HS-27A (cell line): ENCODE data around the gene NUP50.

Experiments
- DNase-seq: peaks from one replicate; pipeline ENCODE4 v3.0.0-alpha.2; 2012; ENCODE audit warnings: low read depth, missing footprints

Gene NUP50

DNA sequence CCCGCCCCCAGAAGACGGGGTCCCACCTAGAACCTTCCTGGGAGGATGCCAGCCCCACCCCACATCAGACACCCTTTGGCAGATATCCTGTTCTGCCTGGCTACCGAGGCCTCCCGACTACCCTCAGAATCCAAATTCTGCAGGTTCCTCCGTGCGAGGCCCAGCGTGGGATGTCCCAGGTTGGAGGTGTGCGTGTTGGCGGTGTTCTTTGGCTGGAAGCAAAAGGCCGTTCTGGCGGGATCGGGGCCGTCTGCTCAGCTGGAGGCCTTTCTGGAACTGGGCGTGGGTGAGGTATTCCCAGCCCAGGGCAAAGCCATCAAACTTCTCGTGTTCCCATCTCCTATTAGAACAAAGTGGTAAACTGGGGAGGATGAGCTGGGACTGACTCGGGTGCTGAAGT lies 32.6 kb downstream of the NUP50 start:
- DNase-seq = no peak

GRCh38 chr22:45196926-45197605 lies 33.3 kb downstream of the NUP50 start:
- no peak for DNase-seq

DNA sequence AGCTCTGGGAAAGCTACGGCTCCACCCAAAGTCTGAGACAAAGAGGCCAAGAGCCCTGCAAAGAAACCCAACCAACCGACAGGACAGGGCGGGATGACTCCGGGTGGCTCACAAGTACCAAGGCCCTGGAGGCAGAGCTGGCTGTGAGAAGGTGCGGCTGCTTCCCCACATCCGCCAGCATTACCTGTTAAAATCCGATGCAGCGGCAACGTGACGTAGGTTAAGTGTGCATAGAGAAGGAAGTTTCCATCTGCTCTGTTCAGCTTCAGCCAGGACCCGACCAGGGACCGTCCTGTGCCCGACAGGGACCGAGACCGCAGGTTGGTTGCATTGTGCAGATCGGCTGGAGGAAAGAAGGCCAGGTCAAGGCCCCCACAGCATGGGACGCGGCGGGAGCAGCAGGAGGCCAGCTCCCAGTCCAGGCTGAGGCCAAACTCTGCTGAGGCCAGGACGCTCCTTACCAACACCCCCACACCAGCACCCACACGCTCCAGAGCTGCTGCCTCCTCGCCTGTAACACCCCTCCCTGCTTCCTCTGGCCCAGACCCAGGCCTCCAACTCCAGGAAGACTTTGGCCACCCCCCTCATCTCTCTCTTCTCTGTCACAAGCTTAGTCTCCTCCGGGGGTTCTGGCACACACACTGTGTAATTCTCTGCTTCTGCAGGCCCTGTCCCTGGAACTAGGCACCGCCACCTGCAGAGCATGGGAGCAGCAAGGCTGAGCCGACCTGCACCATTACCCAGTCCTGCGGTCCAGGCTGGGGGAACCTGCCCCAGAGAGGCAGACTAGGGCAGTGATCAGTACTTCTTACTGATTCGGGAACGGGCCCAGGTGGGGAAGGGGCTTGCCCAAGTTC lies 34.1 kb downstream of the NUP50 start:
- DNase-seq = no peak

- no peak for DNase-seq
Observed at GRCh38 chr22:45198463-45198795, 34.7 kb downstream of the NUP50 start.

DNA sequence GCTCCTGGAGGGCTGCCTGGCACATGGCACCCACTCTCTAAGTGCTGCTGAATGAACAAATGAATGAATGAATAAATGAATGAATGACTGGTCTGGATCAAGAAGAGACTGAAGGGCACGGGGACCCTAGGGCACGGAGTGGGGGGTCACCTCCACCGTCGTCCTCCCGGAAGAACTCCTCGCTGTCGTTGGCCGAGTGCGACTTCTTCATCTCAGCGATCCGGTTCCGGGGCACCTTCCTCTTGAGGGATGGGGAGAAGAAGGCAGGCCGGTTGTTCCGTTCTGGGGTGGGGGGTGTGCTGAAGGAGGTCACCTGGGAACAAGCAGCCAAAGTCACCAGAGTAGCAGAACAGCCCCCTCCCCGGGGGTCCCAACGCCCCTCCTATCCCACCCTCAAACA lies 36.0 kb downstream of the NUP50 start:
- DNase-seq = no peak

- DNase-seq = no peak
Observed at GRCh38 chr22:45200230-45200629, 36.5 kb downstream of the NUP50 start.

DNA sequence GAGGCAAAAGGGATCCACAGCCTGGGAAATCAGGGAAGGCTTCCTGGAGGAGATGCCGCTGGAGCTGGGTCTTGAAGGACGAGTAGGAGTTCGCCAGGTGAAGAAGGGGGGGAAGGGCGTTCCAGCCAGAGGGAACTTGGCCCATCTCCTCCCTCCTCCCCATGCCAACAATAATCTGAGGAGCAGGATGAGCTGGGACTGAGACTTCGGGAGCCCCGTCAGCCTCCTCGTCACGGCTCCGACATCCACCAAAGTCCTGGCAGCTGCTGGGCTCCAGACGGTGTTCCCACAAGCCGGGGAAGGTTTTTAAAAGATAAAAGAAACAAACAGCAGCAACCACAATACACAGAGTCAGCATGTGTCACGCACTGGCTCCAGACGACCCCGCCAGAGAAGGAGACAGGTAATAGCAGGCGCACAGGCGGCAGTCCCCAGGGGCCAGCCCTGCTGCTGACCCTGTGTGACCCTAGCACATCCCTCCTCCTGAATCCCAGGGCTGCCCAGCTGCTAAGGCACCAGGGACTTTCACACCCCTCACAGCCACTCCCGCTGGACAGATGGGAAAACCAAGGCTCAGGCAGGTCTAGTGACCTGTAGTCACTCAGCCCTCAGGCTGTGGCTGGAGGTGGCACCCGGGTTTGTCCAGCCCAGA lies 37.3 kb downstream of the NUP50 start:
- no peak for DNase-seq

GRCh38 chr22:45201678-45202332 lies 38.1 kb downstream of the NUP50 start:
- no peak for DNase-seq

GRCh38 chr22:45202333-45203149 lies 38.8 kb downstream of the NUP50 start:
- DNase-seq = no peak

GRCh38 chr22:45203150-45203951 lies 39.6 kb downstream of the NUP50 start:
- DNase-seq = no peak

DNA sequence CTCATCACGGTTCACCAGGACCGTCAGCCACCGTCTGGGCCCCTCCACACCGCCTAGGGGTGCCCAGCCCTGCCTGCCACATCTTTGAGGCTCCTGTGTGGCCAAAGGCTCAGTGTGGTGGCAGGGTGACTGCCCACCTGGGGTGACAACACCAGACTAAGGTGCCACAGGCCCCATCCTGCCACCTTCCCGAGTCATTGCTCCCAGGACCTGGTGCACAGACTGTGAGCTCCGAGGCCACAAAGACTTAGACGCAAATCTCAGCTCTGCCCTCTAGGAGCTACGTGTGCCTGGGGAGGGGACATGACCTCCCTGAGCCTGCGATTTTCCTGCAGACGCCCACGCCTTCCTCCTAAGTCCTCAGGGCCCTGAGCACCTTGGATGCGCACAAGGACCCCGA lies 40.5 kb downstream of the NUP50 start:
- DNase-seq = no peak

GRCh38 chr22:45204819-45205218 lies 41.1 kb downstream of the NUP50 start:
- no peak for DNase-seq

DNA sequence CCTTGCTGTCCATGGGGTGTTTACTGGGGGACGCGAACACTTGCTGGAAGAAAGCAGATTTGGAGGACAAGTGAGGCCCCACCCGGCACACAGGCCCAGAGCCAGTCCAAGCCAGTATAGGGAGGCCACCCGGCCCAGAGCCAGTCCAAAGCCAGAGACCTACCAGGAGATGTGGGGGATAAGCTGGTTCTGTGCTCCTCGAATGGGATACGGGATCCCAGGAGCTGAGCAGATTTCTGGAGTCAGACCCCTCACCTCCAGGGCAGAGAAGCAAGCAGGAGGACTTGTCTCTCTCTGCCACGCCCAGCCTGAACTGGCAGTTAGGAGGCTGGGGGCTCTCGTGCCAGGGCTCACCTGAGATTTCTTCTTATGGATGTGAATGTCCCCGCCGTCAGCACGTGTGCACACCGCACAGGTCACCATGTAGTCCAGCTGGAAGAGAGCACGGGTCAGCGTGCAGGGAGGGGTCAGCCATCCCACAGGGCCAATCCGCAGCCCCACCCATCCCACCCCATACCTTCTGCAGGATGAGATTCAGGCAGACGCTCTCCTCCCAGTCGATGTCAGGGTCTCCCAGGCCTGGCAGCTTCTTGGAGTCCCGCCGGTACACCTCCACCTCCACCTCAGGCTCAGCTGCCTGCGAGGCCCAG lies 41.7 kb downstream of the NUP50 start:
- no peak for DNase-seq

- no peak for DNase-seq
Observed at GRCh38 chr22:45206233-45206632, 42.5 kb downstream of the NUP50 start.

DNA sequence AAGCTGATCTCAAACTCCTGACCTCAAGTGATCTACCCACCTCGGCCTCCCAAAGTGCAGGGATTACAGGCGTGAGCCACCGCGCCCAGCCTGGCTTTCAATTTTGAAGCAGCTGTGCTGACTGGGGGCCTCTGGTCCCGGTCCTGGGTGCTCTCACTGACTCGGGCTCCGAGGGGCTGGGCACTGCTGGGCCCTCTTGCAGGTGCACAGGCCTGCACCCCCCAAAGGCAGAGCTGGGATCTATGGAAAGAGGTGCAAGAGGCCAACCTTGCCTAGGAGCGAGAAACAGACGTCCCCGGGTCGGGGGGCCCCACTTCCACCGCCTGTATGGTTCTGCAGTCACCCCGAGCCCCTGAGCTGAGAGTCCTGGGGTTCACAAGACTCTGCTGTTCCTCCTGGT lies 43.8 kb downstream of the NUP50 start:
- DNase-seq = no peak

DNA sequence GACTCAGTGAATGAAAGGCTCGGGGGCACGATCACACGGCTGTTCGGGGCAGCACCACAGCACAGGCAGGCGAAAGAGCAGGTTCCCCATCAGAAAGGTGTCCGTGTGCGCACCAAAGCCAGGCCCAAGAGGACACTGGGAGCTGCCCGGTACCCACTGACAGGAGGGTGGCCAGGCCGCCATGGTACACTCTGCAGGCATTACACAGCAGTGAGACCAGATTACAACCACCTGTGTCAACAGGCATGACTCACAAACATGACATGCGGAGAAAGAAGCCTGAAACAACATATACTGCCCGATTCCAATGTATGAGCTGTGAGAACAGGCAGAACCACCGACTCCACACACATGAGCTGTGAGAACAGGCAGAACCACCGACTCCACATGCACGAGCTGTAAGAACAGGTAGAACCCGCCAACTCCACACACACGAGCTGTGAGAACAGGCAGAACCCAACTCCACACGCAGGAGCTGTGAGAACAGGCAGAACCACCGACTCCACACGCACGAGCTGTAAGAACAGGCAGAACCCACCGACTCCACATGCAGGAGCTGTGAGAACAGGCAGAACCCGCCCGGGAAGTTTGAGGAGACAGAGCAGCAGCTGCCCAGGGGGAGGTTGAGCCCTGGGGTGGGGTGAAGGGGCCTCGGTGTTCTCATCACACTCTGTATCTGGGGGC lies 44.4 kb downstream of the NUP50 start:
- DNase-seq = no peak

GRCh38 chr22:45208696-45208992 lies 44.9 kb downstream of the NUP50 start:
- no peak for DNase-seq

DNA sequence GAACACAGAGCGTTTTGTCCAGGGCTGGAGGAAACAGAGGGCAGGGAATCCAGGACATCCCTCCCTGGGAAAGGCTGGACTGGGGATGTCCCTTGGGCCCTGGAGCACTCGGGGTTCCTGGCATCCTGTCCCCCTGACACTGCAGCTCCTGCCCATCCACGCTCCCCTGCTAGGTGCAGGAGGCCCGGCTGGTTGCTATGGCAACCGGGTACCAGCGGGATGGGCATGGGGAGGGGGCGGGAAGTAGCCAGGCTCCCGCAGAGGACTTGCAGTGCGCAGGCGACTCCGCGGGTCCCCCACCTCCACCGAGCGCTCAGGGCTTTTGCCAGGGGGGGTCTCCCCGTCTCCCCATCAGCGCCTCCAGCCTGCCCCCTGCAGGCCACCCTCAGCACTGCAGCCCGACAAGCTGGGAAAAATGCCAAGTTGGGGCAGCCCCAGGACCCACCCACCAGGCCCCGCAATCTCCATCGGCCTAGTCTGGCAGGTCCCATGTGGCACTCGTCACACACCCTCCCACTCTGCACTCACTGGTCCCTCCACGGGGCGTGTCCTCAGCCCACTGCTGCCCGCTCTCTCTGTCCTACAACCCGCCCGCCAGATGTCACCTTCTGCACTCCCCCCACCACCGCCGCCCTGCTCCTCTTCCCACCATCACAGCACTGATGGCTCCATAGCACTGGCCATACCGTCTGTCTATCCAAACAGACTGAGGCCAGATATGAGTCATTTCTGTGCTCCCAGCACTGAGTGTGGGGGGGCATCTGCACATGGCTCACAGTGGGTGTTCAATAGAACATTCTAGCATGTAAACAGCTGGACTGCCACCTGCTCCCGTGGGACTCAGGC lies 45.5 kb downstream of the NUP50 start:
- no peak for DNase-seq

DNA sequence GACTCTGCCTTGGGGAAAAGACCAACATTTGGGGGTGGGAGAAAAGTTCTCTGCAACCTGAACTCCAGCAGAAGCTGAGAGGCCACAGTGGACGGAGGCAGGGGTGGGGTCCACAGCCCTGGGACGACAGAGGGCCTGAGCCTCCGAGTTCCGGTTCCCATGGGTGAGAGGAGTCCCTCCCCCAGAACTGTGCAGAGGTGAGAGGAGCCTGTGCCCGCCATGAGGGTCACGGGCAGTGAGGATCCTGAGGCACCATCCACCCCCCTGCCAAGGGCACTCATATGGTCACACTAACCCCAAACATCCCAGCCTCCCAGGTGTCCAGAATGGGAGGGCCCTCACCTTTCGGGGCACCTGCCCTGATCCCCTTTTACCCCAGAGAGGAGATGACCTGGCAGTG lies 46.4 kb downstream of the NUP50 start:
- no peak for DNase-seq
